ENCODE data around the gene PPBP.

- TF ChIP-seq CTCF (IDR thresholded peaks at IDR 0.05) (no peak), POLR2A (IDR thresholded peaks at IDR 0.05) (no peak)
Observed at GRCh38 chr4:74004668-74005067, 16.7 kb upstream of the PPBP start.
